NB4 (cell line): ENCODE measurements around the gene OR56A1.

ENCODE experiments used
- MYC ChIP-seq: IDR thresholded peaks from 2 replicates; pipeline ENCODE4 v1.6.1; 2011; ENCODE audit warnings: low read depth, low read length
- POLR2A ChIP-seq: IDR thresholded peaks from 2 replicates; pipeline ENCODE4 v1.6.1; 2011; ENCODE audit warnings: mild to moderate bottlenecking; ENCODE audit not compliant: insufficient read length; ENCODE audit errors: extremely low read depth
- TF ChIP-seq, protein P1 (sequence below): IDR thresholded peaks from one replicate; pipeline ENCODE4 v1.5.1; 2012; ENCODE audit warnings: low read depth, low read length
- TF ChIP-seq, protein P2 (sequence below): IDR thresholded peaks from 2 replicates; pipeline ENCODE4 v1.6.1; 2011; ENCODE audit warnings: low read depth, low read length

DNA sequence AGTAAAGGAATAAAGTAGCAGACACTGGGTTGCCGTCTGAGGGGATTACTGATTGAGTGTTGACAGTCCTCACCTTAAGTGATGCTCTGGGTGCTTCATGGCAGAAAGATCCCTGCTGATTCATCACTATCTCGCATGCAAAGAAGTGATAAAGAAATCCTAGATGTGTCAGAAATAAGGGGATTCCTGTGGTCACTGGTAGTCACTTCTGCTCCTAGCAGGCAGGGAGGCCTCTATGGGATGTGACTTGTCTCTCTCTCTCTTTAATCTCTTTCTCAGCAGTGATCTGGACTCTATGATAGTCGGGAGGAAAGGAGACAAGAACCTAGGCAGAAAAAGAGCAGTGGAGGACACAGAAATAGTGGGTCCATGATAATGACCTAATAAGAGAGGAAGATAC is 30.9 kb upstream of the OR56A1 start:
- TF ChIP-seq, protein P1, sequence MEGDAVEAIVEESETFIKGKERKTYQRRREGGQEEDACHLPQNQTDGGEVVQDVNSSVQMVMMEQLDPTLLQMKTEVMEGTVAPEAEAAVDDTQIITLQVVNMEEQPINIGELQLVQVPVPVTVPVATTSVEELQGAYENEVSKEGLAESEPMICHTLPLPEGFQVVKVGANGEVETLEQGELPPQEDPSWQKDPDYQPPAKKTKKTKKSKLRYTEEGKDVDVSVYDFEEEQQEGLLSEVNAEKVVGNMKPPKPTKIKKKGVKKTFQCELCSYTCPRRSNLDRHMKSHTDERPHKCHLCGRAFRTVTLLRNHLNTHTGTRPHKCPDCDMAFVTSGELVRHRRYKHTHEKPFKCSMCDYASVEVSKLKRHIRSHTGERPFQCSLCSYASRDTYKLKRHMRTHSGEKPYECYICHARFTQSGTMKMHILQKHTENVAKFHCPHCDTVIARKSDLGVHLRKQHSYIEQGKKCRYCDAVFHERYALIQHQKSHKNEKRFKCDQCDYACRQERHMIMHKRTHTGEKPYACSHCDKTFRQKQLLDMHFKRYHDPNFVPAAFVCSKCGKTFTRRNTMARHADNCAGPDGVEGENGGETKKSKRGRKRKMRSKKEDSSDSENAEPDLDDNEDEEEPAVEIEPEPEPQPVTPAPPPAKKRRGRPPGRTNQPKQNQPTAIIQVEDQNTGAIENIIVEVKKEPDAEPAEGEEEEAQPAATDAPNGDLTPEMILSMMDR: no peak
- TF ChIP-seq POLR2A: no peak
- TF ChIP-seq, protein P2, sequence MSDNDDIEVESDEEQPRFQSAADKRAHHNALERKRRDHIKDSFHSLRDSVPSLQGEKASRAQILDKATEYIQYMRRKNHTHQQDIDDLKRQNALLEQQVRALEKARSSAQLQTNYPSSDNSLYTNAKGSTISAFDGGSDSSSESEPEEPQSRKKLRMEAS: no peak
- no peak for TF ChIP-seq MYC
